ENCODE data around the gene ZNF76. TPM values are rescaled to one million over a fixed set of nuclear protein-coding genes. Genes with fewer than 3 reads are reported as not detected.
"Not testable (repeated sequence)": the region's sequence is repeated elsewhere in the genome, so short reads cannot be mapped to it uniquely, and the experiment has no call there.

ZNF76 gene
- total and polyA plus RNA-seq, 10 of the 15 experiments (the other 5 are each of a cell fraction or from before 2014, with no cell fraction given), result 2.8 to 41.0 (median 24.8) TPM

- Histone ChIP-seq H3K27me3 (replicated peaks in 1 of 2; ENCODE audit: control insufficient read depth in 2 of 2, insufficient read depth in 2 of 2, low read length in 1 of 2) (no peaks in the 10 kb centered on the region), H3K9me3 (replicated peaks; ENCODE audit: control insufficient read depth, insufficient read depth, low read length) (no peaks in the 10 kb centered on the region), H2AFZ (ENCODE audit: control insufficient read depth, low read depth, low read length) (no peak overlapping the region), H3K79me2 (ENCODE audit: control insufficient read depth, insufficient read depth, low read length) (no peaks in the 10 kb centered on the region), H3K4me2 (ENCODE audit: control insufficient read depth, insufficient read depth) (no peak overlapping the region), H3K36me3 (ENCODE audit: control insufficient read depth in 2 of 2, insufficient read depth in 2 of 2, low read length in 1 of 2) (no peaks in the 10 kb centered on the region), H3K9ac (ENCODE audit: control insufficient read depth, insufficient read depth, low read length) (no peak overlapping the region), H3K27ac (ENCODE audit: control insufficient read depth, insufficient read depth) (no peak overlapping the region), H4K20me1 (ENCODE audit: control insufficient read depth, insufficient read depth) (no peaks in the 10 kb centered on the region), H3K4me1 (ENCODE audit: control insufficient read depth, insufficient read depth, low read length) (no peaks in the 10 kb centered on the region), H3K4me3 (no peak overlapping the region)
- ATAC-seq (peak; percentile 28), DNase-seq (ENCODE audit: low read depth, low spot score) (no peak), FAIRE-seq (peak; percentile 52)
- intact Hi-C loops (cut with micrococcal nuclease; ENCODE audit: unreplicated experiment), result no loop called here
- TF ChIP-seq NFYB (IDR thresholded peaks at IDR 0.05; ENCODE audit: insufficient read depth, low read depth, low read length) (peak; percentile 93), RAD51 (IDR thresholded peaks at IDR 0.05) (peak; percentile 21; the same call in 1 of the 2 replicates), ZNF24 (IDR thresholded peaks at IDR 0.05) (no peak), USF1 (IDR thresholded peaks at IDR 0.05; ENCODE audit: borderline replicate concordance, extremely low read length, insufficient read depth, low read depth, low read length) (peak; percentile 39)
- WGBS (ENCODE audit: insufficient coverage, insufficient replicate concordance, low lambda C conversion rate, missing lambda C conversion rate), result 100% methylated on average over 1 of the region's 1 CpG
- ChIA-PET RAD21 (ENCODE audit: unreplicated experiment) (interaction anchor here (0.6 to 6.5 kb wide), 12 partner anchors 13 to 121 kb away, joined by 3 to 127 read pairs (median 3); partner anchors contain the start of genes DEF6, PPARD and ZNF76), CTCF (interaction anchor here (0.7 to 12.2 kb wide), 26 partner anchors 13 to 144 kb away, joined by 3 to 217 read pairs (median 4); partner anchors contain the start of genes DEF6 and FANCE), SMC1A (ENCODE audit: uncharacterized antibody, unreplicated experiment) (interaction anchor here (0.8 to 9.1 kb wide), 10 partner anchors 13 to 138 kb away, joined by 3 to 135 read pairs (median 4); partner anchors contain the start of genes DEF6 and FANCE), POLR2A (interaction anchor here (0.6 to 2.0 kb wide), 6 partner anchors 25 to 1492 kb away, joined by 3 to 7 read pairs (median 4); partner anchors contain the start of gene DEF6)
- in situ Hi-C loops (cut with MboI), result no loop called here
- no TSS peak for BruUV-seq (replicated peaks)
These were observed 68.7 kb downstream of the ZNF76 start for GRCh38 chr6:35328108-35328723.

- H2AFZ ChIP-seq (ENCODE audit: control insufficient read depth, low read depth, low read length); in situ Hi-C loops (cut with MboI); H3K9ac ChIP-seq (ENCODE audit: control insufficient read depth, insufficient read depth, low read length); H4K20me1 ChIP-seq (ENCODE audit: control insufficient read depth, insufficient read depth); H3K4me2 ChIP-seq (ENCODE audit: control insufficient read depth, insufficient read depth); intact Hi-C loops (cut with micrococcal nuclease; ENCODE audit: unreplicated experiment); H3K4me1 ChIP-seq (ENCODE audit: control insufficient read depth, insufficient read depth, low read length); H3K4me3 ChIP-seq; POLR2A ChIA-PET; H3K79me2 ChIP-seq (ENCODE audit: control insufficient read depth, insufficient read depth, low read length); H3K36me3 ChIP-seq (ENCODE audit: control insufficient read depth in 2 of 2, insufficient read depth in 2 of 2, low read length in 1 of 2); H3K9me3 ChIP-seq (replicated peaks; ENCODE audit: control insufficient read depth, insufficient read depth, low read length); H3K27ac ChIP-seq (ENCODE audit: control insufficient read depth, insufficient read depth); H3K27me3 ChIP-seq (replicated peaks in 1 of 2; ENCODE audit: control insufficient read depth in 2 of 2, insufficient read depth in 2 of 2, low read length in 1 of 2); DNase-seq (ENCODE audit: low read depth, low spot score); BruUV-seq (replicated peaks); ATAC-seq; FAIRE-seq: not testable (repeated sequence)
- SMC1A ChIA-PET (ENCODE audit: uncharacterized antibody, unreplicated experiment), result interaction anchor here (9.1 kb wide), 1 partner anchor 30 kb away, joined by 135 read pairs; the partner anchor contains the start of gene DEF6
- WGBS (ENCODE audit: insufficient coverage, insufficient replicate concordance, low lambda C conversion rate, missing lambda C conversion rate), result 97% methylated on average over 8 of the region's 8 CpGs
- RAD21 ChIA-PET (ENCODE audit: unreplicated experiment), result interaction anchor here (6.5 kb wide), 1 partner anchor 31 kb away, joined by 127 read pairs; the partner anchor contains the start of gene DEF6
- CTCF ChIA-PET, result interaction anchor here (0.7 to 12.2 kb wide), 7 partner anchors 30 to 127 kb away, joined by 3 to 217 read pairs (median 7); partner anchors contain the start of genes DEF6 and FANCE
These were observed 69.4 kb downstream of the ZNF76 start for GRCh38 chr6:35328965-35329364.

Measured in GM12878 (cell line).